Endothelial cell of umbilical vein (primary cell): ENCODE results near the gene CASP10. TPM values are rescaled to one million over a fixed set of nuclear protein-coding genes. Genes with fewer than 3 reads are reported as not detected.

Source experiments
- BruUV-seq: library from RNA; stranded (reverse); fragments of 400-500 nt; replicated peaks from 2 replicates; lab custom pipeline; 2021; lab: Mats Ljungman, UMichigan
- CTCF ChIA-PET: fragments of 300-600, 350-600 bp; sonication (Branson Sonifier 250); formaldehyde crosslinking; loops from one replicate; lab custom pipeline; 2021; ENCODE audit warnings: antibody characterized with exemption, inconsistent platforms; lab: Charles Lee
- POLR2A ChIA-PET: fragments of 300-600, 350-600 bp; sonication (Branson Sonifier 250); formaldehyde crosslinking; loops from one replicate; lab custom pipeline; 2021; ENCODE audit warnings: antibody characterized with exemption, inconsistent platforms; lab: Charles Lee
- DNase-seq: peaks from one replicate; pipeline ENCODE4 v3.0.0-alpha.2; 2011; ENCODE audit warnings: low read depth, low spot score
- FAIRE-seq: peaks from 2 replicates; lab custom pipeline; 2011; peaks lifted over from hg19 to GRCh38; lab: Jason Lieb, UNC
- H2AFZ ChIP-seq: 2 replicates; pipeline ENCODE4 v1.6.0; 2012; ENCODE audit warnings: low read depth, low read length, control low read depth, inconsistent platforms
- H3K27ac ChIP-seq: 2 replicates; pipeline ENCODE4 v1.5.1; 2011; ENCODE audit warnings: low read depth, mild to moderate bottlenecking, control low read depth, low read length, moderate library complexity; ENCODE audit not compliant: insufficient read depth
- H3K27me3 ChIP-seq, 2 experiments: 2 replicates each; pipeline versions ENCODE4 v1.6.0 to v1.6.1; 2011; ENCODE audit warnings: low read length in 2 of 2, mixed read lengths in 1 of 2; ENCODE audit not compliant: control insufficient read depth in 2 of 2, insufficient read depth in 2 of 2
- H3K36me3 ChIP-seq, 2 experiments: 2 replicates in 1 of 2; 3 replicates in 1 of 2; pipeline ENCODE4 v1.5.1; 2011; ENCODE audit warnings: low read length in 2 of 2, mild to moderate bottlenecking in 1 of 2, moderate library complexity in 1 of 2; ENCODE audit not compliant: control insufficient read depth in 2 of 2, insufficient read depth in 2 of 2; ENCODE audit errors: extremely low read depth in 1 of 2
- H3K4me1 ChIP-seq: 3 replicates; pipeline ENCODE4 v1.5.1; 2011; ENCODE audit warnings: mild to moderate bottlenecking, low read length; ENCODE audit not compliant: control insufficient read depth, insufficient read depth; ENCODE audit errors: extremely low read depth
- H3K4me2 ChIP-seq: 2 replicates; pipeline ENCODE4 v1.6.1; 2011; ENCODE audit warnings: low read length, control low read depth, mixed read lengths; ENCODE audit not compliant: insufficient read depth
- H3K4me3 ChIP-seq, 3 experiments: fragments of 200-600 bp in 1 of 3; sonication (generic), shearing (Covaris generic) in 1 of 3; replicated peaks in 1 of 3; 2 replicates each; pipeline ENCODE4 v1.5.1; 2011 to 2016; ENCODE audit warnings: control low read depth in 3 of 3, low read length in 3 of 3, mild to moderate bottlenecking in 2 of 3, inconsistent platforms in 1 of 3, low read depth in 1 of 3, moderate library complexity in 1 of 3; ENCODE audit not compliant: insufficient read depth in 1 of 3
- H3K79me2 ChIP-seq: 2 replicates; pipeline ENCODE4 v1.6.0; 2012; ENCODE audit warnings: low read length, inconsistent platforms; ENCODE audit not compliant: control insufficient read depth, insufficient read depth
- H3K9ac ChIP-seq: replicated peaks from 2 replicates; pipeline ENCODE3; 2011; ENCODE audit warnings: low read length, control low read depth; ENCODE audit not compliant: insufficient read depth; ENCODE audit errors: extremely low read depth
- H3K9me1 ChIP-seq: replicated peaks from 3 replicates; pipeline ENCODE4 v1.6.0; 2011; ENCODE audit warnings: mild to moderate bottlenecking, low read length; ENCODE audit not compliant: control insufficient read depth, insufficient read depth; ENCODE audit errors: extremely low read depth
- H3K9me3 ChIP-seq: replicated peaks from 2 replicates; pipeline ENCODE4 v1.5.1; 2012; ENCODE audit warnings: low read length, inconsistent platforms; ENCODE audit not compliant: control insufficient read depth, insufficient read depth
- H4K20me1 ChIP-seq: replicated peaks from 2 replicates; pipeline ENCODE3; 2011; ENCODE audit warnings: mild to moderate bottlenecking, low read length; ENCODE audit not compliant: control insufficient read depth, insufficient read depth; ENCODE audit errors: extremely low read depth
- EZH2 ChIP-seq: IDR thresholded peaks from 2 replicates; pipeline ENCODE4 v1.6.1; 2012; ENCODE audit warnings: borderline replicate concordance, low read depth, mild to moderate bottlenecking, moderate library complexity, low read length, inconsistent platforms; ENCODE audit not compliant: severe bottlenecking
- FOS ChIP-seq: IDR thresholded peaks from 2 replicates; pipeline ENCODE4 v1.6.1; 2011; ENCODE audit warnings: mild to moderate bottlenecking, low read length, moderate library complexity, borderline replicate concordance; ENCODE audit not compliant: insufficient read depth
- GATA2 ChIP-seq: IDR thresholded peaks from 2 replicates; pipeline ENCODE4 v1.7.0; 2011; ENCODE audit warnings: low read depth, mild to moderate bottlenecking, moderate library complexity, mixed read lengths, low read length; ENCODE audit not compliant: insufficient read length, insufficient read depth
- JUN ChIP-seq: IDR thresholded peaks from 2 replicates; pipeline ENCODE4 v1.6.1; 2011; ENCODE audit warnings: borderline replicate concordance, low read depth; ENCODE audit not compliant: insufficient read length, insufficient read depth
- MYC ChIP-seq: IDR thresholded peaks from one replicate; pipeline ENCODE4 v1.6.1; 2011; ENCODE audit warnings: mild to moderate bottlenecking, low read depth, low read length
- POLR2A ChIP-seq: IDR thresholded peaks from 2 replicates; pipeline ENCODE4 v1.6.1; 2012; ENCODE audit warnings: low read depth, mild to moderate bottlenecking, control low read depth, low read length
- POLR2AphosphoS5 ChIP-seq: IDR thresholded peaks from 2 replicates; pipeline ENCODE4 v1.6.1; 2012; ENCODE audit warnings: low read depth, mild to moderate bottlenecking, control low read depth, low read length, moderate library complexity; ENCODE audit not compliant: insufficient read depth
- dilution Hi-C: fragments of 300-500 bp; cut with MboI; formaldehyde crosslinking; loops from one replicate; pipeline ENCODE4 v1.15.0; 2019; ENCODE audit warnings: low sequenced_read_pairs; ENCODE audit not compliant: extremely low pct_ligation_motif_present
- intact Hi-C: fragments of 100-400 bp; cut with micrococcal nuclease; formaldehyde crosslinking; loops from one replicate; pipeline ENCODE4 v1.10.0; 2022
- polyA plus RNA-seq, 4 experiments: library from polyadenylated mRNA; depleted of rRNA in 3 of 4; stranded (reverse) in 3 of 4; unstranded in 1 of 4; fragments of >200 nt; gene quantifications; 2 replicates each; pipeline versions ENCODE4 v1.2.1 to v1.2.3, GENCODE V29; 2011 to 2012; ENCODE audit warnings: missing spikeins in 1 of 4
- total RNA-seq: library from RNA; stranded (reverse); gene quantifications from 2 replicates; pipeline ENCODE4 v1.2.3, GENCODE V29; 2021
- TF ChIP-seq, protein P1 (sequence below), 2 donors: IDR thresholded peaks; 1 replicate in 1 of 2; 2 replicates in 1 of 2; pipeline ENCODE4 v1.5.1; 2011; ENCODE audit warnings: low read length in 2 of 2, mild to moderate bottlenecking in 2 of 2, moderate library complexity in 2 of 2, control low read depth in 1 of 2, inconsistent platforms in 1 of 2, low read depth in 1 of 2; ENCODE audit not compliant: insufficient read depth in 1 of 2; ENCODE audit errors: extremely low read depth in 1 of 2
- TF ChIP-seq, protein P2 (sequence below): IDR thresholded peaks from 2 replicates; pipeline ENCODE4 v1.6.1; 2011; ENCODE audit not compliant: insufficient read depth, insufficient read length

The CASP10 gene
- total and polyA plus RNA-seq, 2 donors (not counting 3 experiments of a cell fraction or from before 2014, with no cell fraction given) = 16.4 to 37.6 TPM

DNA sequence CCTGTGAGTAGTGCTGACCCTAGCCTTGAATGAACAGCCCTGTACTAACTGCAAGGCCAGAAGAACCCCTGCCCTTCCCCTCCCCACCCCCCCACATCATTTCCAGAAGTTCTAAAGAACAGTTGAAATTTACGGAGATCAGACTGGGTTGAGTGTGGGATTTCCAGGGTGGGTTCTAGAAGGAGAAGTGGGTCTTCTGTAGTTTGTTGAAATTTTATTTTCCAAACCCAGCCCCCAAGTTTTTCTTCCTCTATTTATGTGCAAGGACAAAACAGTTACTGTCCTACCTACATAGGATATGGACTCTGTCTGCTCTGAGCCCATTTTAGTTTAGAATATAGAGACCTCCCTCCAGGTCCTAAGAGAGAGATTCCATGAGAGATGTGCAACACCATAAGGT lies 26.3 kb upstream of the CASP10 start:
- intact Hi-C loops = no loop called here
- H3K27ac ChIP-seq = no peak overlapping the region
- dilution Hi-C loops = no loop called here
- FAIRE-seq (no peak), DNase-seq (no peak)
- H3K9me1 ChIP-seq = no peaks in the 10 kb centered on the region
- no peak overlapping the region for H2AFZ ChIP-seq
- H3K4me1 ChIP-seq = peaks cover 18% of the 10 kb centered on the region
- peaks cover 32 to 33% of the 10 kb centered on the region in 2 experiments for H3K36me3 ChIP-seq
- H3K4me3 ChIP-seq = no peak overlapping the region
- H4K20me1 ChIP-seq = no peaks in the 10 kb centered on the region
- H3K9me3 ChIP-seq = no peaks in the 10 kb centered on the region
- H3K27me3 ChIP-seq = no peaks in the 10 kb centered on the region
- no TSS peak for BruUV-seq
- H3K9ac ChIP-seq = no peak overlapping the region
- ChIA-PET POLR2A (no interaction called here), CTCF (interaction anchor here (2.8 to 4.5 kb wide), 2 partner anchors 10 to 40 kb away, joined by 50 to 140 read pairs; partner anchors contain the start of gene CFLAR)
- H3K79me2 ChIP-seq = peaks cover 30% of the 10 kb centered on the region
- no peak overlapping the region for H3K4me2 ChIP-seq
- TF ChIP-seq, protein P1, sequence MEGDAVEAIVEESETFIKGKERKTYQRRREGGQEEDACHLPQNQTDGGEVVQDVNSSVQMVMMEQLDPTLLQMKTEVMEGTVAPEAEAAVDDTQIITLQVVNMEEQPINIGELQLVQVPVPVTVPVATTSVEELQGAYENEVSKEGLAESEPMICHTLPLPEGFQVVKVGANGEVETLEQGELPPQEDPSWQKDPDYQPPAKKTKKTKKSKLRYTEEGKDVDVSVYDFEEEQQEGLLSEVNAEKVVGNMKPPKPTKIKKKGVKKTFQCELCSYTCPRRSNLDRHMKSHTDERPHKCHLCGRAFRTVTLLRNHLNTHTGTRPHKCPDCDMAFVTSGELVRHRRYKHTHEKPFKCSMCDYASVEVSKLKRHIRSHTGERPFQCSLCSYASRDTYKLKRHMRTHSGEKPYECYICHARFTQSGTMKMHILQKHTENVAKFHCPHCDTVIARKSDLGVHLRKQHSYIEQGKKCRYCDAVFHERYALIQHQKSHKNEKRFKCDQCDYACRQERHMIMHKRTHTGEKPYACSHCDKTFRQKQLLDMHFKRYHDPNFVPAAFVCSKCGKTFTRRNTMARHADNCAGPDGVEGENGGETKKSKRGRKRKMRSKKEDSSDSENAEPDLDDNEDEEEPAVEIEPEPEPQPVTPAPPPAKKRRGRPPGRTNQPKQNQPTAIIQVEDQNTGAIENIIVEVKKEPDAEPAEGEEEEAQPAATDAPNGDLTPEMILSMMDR (IDR thresholded peaks at IDR 0.05; ENCODE audit: extremely low read depth in 1 of 2, insufficient read depth in 1 of 2, low read depth in 1 of 2, low read length in 2 of 2) = no peak
- TF ChIP-seq GATA2 (no peak), MYC (no peak), POLR2AphosphoS5 (no peak), EZH2 (no peak), JUN (no peak), FOS (no peak), POLR2A (no peak)
- TF ChIP-seq, protein P2, sequence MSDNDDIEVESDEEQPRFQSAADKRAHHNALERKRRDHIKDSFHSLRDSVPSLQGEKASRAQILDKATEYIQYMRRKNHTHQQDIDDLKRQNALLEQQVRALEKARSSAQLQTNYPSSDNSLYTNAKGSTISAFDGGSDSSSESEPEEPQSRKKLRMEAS = no peak
